Esophagus muscularis mucosa (tissue), 4 donors: ENCODE results near the gene MCL1.

Experiments
- CTCF ChIP-seq, 3 experiments: fragments of 200-600 bp in 2 of 3; fragments of 450-650 bp in 1 of 3; sonication (generic) in 2 of 3; IDR thresholded peaks; one replicate each; pipeline ENCODE4 v1.5.1; 2017 to 2019; ENCODE audit warnings: antibody characterized with exemption in 3 of 3, mild to moderate bottlenecking in 2 of 3, moderate library complexity in 1 of 3
- EP300 ChIP-seq: sonication (generic); formaldehyde crosslinking; IDR thresholded peaks from one replicate; pipeline ENCODE4 v1.6.1; 2017; ENCODE audit warnings: antibody characterized with exemption
- POLR2A ChIP-seq: fragments of 450-650 bp; IDR thresholded peaks from one replicate; pipeline ENCODE4 v1.6.1; 2017; ENCODE audit warnings: antibody characterized with exemption, moderate library complexity, mild to moderate bottlenecking, low read depth
- POLR2AphosphoS5 ChIP-seq, 2 donors: sonication (generic); formaldehyde crosslinking; IDR thresholded peaks; one replicate each; pipeline ENCODE4 v1.6.1; 2017; ENCODE audit warnings: antibody characterized with exemption in 2 of 2

- TF ChIP-seq EP300 (no peak), CTCF (IDR thresholded peaks at IDR 0.05) (no peak), POLR2A (no peak), POLR2AphosphoS5 (IDR thresholded peaks at IDR 0.05) (no peak)
Measured at GRCh38 chr1:150604226-150604588, 24.8 kb upstream of the MCL1 start.
